GM18526 (cell line): Measurements from ENCODE around the gene LATS2.

ENCODE experiments used
- POLR2A ChIP-seq: IDR thresholded peaks from 3 replicates; pipeline ENCODE4 v1.6.1; 2011; ENCODE audit not compliant: insufficient read length; ENCODE audit errors: extremely low read depth

Gene LATS2

DNA sequence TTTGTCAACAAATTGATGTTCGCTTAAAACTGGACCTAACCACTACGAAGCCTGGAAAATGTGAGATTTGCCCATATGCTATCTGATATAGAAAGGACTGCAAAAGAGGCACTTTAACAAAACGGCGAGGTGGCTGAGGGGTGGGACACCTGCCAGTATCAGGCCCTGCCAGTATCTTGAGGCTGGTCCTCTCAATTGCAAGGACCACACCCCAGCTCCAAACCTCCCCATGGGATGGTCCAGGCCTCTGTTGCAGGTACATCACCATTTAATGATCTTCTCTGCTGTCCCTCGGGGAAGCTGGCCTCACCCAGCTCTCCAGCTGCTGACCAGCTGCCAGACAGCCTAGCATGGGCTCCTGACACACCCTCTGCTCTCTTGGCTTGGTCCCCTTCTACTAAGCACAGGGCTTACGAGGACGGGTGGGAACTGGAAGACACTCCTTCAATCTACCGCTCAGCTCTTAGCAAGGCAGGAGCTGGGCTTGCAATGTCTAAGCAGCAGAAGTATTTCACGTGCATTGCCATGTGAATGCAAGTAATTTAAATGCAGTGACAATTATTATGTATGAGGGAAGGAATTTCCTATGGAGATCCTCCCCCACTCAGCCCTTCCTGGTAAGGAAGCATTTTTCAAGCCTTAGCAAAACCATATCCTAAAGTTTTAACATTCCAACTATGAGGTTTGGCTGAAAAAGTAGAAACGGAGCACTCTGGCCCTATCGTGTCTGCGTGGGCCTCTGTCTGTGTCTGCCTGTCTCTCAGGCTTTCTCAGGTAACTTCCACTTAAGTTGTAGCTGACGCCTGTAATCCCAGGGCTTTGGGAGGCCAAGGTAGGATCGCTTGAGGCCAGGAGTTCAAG, 63.9 kb downstream of the LATS2 start:
- no peak for TF ChIP-seq POLR2A

DNA sequence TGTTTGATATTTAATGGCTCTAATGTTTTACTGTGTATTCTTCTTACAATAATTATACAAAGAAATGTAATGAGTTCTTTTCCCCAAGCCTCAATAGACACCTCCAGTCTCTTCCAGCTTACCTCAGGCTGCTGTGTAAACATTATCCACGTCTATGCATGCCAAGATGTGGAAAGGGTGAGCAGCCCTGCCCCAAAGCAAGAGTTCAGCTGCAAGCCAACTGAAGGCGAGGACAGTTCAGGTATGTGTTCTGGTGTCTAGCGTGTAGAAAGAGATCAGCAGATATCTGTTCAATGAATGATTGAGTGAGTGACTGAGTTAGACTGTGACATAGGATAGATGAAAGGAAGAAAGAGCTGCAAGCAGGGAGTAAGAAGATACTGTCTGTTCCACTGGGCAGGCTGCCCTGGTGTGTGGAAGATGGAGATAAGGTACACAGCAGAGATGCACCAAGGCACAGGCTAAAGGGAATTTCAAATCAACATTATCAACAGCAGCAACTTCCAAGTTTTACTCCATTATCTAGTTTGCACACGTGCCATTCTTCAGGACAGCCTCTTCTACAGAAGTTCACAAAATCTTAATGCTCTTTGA, 66.0 kb downstream of the LATS2 start:
- TF ChIP-seq POLR2A, result no peak

DNA sequence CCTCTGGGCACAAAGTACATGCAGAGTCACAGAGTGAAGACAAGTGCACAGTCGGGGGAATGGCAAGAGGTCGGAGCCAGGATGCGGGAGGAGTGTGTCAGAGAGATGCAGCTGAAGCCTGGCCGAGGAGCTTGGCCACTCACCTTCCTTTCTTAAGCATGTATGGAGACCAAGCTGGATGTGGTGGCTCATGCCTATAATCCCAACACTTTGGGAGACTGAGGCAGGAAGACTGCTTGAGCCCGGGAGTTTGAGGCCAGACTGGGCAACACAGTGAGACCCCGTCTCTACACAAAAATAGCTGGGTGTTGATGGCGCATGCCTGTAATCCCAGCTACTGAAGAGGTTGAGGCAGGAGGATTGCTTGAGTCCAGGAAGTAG, 67.0 kb downstream of the LATS2 start:
- no peak for TF ChIP-seq POLR2A

DNA sequence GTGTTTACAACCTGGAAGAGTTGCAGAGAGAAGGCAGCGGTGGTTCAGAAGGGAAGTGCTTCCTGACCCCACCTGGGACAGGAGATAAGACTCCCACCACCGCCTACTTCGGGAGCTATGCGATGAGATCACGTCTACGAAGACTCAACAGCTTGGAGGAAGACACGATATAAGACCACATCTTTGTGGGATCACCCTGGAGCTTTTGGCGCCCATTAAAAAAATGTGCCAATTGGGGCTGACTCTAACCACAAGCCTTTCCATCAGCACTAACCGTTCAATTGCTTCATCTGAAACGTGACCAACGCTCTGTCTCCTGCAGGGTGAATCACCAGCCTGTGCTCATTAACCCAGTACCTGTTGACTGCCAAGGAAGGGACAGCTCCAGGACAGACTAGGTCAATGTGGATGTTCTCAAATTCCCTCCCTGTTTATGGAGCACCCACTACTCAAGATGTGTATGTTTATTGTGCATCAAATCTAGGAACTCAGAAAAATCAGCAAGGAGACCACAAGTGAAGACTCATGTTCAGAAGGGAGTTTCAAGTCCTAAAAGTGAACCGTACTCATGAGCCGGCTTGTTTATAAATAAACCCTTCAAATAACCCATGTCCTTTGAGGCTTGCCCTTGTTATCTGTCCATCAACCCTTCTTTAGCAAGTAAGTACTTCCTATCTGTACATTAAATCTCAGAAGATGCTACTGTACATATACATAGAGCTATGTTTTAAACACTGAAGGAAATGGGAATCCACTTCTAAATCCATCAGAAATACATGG, 67.5 kb downstream of the LATS2 start:
- TF ChIP-seq POLR2A, result no peak

DNA sequence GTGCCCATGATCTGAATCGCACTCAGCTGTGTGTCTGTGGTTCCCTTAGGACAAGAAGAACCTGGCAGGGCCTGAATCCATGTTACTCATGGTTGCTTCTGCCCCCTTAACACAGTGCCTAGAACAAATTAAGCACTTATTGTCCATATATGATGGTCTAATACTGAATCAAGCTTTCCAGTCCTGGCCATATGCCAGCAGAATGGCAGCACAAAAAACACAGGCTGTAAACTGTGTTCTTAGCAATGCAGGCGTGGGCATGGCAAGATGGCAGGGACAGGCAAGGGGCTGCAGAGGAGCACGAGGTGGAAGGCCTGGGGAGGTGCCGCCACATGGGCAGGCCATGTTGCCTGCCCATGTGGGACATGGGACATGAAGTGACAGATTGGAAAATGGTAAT, 68.2 kb downstream of the LATS2 start:
- no peak for TF ChIP-seq POLR2A

DNA sequence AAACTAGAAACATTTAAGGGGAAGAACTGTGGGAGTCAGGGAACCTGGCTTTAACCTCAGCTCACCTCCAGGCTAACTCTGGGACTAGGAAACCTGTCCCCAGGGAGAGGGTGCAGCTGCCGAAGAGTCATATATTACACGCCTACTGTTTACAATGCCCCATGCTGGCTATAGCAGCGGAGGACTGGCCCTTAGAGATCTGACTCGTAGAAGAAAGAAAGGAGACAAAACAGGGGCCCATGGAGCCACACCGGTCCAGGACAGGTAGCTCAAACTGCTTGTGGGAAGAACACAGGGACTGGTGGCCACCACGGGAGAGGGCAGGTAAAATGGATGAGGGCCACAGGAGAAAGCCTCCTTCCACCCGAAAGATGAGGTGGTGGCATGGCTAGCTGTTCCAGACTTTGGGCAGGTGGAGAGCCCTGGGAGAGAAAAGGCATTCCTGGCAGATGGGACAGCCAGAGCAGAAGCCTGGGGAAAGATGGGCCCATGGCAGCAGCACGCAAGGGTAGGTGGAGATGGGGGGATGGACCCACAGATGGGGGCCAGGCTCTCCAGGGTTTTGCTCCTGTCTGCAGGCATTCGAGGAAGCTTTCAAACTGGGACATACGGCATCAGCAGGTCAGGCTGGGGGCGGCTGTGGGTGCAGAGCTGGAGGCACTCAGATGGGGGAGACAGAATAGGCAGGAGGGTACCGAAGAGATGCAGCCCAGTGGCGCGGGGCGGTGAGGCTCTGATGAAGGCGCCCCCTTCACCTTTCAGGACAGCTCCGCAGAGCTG, 69.5 kb downstream of the LATS2 start:
- no peak for TF ChIP-seq POLR2A

DNA sequence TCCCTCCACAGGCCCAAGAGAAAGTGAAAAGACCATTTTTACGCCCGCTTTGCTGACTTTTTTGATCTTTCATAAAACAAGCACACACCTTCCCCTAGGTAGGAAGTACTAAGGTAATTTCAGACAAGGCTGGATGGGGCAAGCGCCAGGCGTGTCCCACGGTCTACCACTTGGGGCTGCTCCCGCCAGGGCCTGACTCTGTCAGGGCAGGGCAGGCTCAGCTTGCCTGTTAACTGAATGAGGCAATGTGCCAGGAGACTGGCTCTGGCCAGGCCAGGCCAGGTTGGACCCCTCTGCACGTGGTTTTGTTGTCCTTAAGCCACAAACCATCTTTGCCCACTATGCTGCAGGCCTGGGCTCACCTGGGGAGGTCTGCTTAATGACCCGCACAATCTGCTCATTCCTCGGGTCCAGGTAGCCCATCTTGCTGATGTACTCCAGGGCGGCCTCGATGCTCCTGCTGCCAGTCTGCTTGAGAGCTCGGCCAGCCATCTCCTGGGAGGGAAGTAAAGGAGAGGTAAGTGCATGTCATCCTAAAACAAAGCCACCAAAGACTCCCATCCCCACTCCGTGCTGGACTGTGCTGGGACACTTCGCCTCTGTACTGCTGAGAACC, 70.4 kb downstream of the LATS2 start:
- no peak for TF ChIP-seq POLR2A

DNA sequence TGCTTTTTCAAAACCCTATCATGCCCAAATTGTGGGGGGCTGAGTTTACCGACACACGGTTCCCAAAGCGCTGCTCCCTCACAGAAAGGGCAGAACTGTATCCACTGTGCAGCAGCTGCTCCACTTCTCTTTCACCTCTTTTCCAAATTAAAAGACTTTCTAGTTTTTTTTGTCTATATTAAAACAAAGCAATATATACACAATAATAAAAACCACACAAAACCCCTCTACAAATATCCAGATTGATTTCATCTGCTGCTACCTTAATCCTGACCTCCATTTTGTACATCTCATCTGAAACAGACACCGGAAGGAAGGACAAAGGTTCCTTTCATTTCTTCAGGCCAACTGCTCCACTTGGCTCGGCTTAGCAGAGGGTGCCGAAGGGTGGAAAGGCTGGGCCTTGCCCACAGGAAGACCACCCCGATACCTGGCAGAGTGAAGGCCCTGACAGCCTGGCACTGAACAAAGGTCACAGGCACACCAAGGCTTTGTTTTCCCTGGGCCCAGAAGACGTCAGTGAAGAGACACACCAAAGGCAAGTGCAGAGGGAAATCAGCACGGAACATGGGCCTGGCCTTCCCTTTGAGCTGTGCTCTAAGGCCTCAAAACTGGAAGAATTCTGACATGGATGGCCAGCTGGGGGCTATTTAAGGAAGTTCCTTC, 71.6 kb downstream of the LATS2 start:
- TF ChIP-seq POLR2A, result no peak

DNA sequence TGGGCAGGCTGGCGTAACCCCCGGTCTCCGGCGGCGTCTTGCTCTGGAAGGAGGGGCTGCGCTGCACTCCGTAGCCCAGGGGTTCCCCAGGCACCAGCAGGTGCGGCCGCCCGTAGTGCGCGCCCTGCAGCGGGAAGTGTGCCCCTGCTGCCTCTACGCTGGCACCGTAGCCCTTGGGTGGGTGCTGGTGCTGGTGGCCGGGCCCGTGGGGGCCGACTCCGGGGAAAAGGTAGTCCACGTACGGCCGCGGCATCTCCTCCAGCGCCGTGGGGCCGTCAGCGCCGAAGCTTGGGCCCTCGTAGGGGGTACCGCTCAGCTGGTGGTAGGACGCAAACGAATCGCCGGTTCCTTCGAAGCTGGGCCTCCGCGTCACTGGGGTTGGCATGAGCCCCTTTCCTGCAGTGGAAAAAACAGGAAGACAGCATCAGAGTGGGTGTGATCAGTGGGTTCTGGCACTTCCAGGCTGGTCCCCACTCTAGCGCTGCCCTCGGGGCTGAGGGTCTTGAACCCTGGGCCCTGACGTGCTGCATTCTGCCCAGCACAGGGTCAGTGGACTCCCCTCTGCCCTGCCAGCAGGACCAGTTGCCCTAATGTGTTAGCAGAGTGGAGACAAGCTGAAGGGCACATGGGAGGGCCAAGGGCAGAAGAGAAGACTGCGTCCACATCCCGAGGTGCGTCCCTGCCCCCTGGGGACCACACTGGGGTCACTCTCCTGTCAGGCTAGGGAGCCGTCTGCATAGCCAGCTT, 72.3 kb downstream of the LATS2 start:
- TF ChIP-seq POLR2A, result no peak

DNA sequence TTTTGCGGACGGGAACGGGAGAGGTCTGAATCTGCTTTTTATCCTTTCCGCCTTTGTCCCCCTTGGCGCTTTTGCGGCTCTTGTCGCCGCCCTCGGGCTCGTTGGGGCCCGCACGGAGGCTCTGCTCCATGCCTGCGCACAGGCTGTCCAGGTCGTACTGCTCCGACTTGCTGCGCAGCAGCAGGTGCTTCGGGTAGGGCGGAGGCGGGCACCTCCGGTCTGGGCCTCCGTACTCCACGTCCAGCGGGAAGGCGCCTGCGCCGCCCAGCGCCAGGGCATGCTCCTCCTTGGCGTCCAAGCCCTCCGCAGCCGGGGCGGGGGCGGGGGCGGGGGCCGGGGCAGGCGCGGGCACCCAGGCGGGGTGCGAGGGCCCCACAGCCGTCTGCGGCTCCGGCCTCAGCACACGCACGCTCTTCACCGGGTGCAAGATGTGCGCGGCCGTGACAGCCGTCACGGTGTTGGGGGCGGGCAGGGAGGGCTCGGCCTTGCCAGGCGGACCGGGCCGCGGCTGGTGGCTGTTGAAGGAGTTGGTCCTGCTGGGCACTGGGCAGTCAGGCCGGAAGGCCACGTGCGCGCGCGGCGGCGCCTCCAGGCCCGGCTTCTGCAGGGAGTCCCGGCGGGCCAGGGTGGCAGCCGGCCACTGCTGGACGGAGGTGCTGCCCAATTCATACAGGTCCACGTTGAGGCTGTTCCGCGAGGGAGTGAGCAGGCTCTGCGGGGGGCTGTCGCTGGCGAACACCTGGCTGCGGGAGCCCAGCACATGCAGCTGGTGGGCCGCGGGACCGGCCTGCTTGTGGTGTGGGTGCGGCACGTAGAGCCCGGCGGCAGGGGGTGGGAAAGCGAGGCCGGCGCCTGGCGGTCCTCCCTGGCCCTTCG, 73.1 kb downstream of the LATS2 start:
- no peak for TF ChIP-seq POLR2A

DNA sequence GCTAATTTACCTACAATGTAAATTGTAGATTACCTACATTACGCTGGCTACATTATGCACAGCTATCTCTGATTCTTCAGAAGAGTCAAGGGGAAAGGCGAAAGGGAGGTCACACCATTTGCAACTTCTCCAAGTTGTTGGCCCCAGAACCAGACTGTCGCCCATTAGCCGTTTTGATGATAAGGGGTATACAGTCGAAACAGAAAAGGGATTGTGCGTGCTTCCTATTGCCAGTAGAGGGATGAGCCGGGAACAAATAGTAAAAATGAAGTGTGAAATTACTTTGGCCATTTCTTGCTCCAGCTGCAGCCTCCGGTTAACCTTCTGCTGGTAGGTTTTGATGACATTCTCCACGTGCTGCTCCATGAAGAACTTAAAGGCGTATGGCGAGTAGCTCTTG, 73.8 kb downstream of the LATS2 start:
- TF ChIP-seq POLR2A, result no peak

DNA sequence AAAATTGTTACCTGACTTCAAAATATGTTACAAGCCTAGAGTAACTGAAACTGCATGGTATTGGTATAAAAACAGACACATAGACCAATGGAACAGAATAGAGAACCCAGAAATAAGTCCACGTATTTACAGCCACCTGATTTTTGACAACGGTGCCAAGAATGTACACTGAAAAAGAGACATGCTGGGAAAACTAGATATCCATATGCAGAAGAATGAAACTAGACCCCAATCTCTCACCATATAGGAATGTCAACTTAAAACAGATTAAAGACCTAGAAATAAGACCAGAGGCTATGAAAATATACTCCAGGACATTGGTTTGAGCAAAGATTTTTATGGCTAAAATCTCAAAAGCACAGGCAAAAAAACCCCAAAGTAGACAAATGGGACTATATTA, 76.5 kb downstream of the LATS2 start:
- TF ChIP-seq POLR2A, result no peak

DNA sequence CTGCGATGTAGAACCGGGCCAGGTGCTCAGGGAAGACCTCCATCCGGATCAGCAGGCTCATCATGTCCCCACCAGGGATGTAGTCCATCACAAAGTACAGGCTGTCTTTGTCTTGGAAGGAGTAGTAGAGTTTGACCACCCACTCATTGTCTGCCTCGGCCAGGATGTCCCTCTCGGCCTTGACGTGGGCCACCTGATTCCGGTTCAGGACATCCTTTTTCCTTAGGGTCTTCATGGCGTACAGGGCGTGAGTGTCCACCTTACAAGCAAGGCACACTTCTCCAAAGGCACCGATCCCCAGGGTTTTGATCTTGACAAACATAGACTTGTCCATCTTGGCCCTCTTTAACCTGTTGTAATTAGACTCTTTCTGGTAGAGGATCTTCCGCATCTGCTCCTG, 78.0 kb downstream of the LATS2 start:
- TF ChIP-seq POLR2A, result no peak
